Lower leg skin (tissue), 3 donors: Measurements from ENCODE around the gene CPS1.

Source experiments
- POLR2A ChIP-seq, 2 donors: fragments of 450-650 bp; IDR thresholded peaks; one replicate each; pipeline ENCODE4 v1.6.1; 2016 to 2017; ENCODE audit warnings: antibody characterized with exemption in 2 of 2, mild to moderate bottlenecking in 1 of 2, moderate library complexity in 1 of 2
- TF ChIP-seq, protein P1 (sequence below), 3 donors: fragments of 450-650 bp; IDR thresholded peaks; one replicate each; pipeline ENCODE4 v1.5.1; 2016; ENCODE audit warnings: antibody characterized with exemption in 3 of 3, mild to moderate bottlenecking in 3 of 3, moderate library complexity in 2 of 3

DNA sequence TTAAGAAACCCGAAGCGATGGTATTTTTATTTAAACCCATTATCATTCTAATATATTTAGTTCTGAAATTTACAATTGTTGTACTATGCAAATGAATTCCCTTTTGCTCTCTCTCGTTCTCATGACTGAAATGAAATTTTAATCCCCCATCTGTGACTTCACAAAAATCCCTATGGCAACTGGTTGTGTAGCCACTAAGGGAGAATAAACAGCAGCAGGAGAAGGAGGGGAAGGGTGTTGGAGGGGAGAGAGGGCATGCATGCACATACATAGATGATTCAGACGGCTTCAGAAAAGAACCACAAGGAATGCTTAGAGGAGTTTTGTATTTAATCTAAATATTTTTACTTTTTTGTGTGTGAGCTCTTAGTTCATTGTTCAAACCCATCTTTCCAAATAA is 36.8 kb downstream of the CPS1 start:
- no peak for TF ChIP-seq POLR2A (IDR thresholded peaks at IDR 0.05)
- TF ChIP-seq, protein P1, sequence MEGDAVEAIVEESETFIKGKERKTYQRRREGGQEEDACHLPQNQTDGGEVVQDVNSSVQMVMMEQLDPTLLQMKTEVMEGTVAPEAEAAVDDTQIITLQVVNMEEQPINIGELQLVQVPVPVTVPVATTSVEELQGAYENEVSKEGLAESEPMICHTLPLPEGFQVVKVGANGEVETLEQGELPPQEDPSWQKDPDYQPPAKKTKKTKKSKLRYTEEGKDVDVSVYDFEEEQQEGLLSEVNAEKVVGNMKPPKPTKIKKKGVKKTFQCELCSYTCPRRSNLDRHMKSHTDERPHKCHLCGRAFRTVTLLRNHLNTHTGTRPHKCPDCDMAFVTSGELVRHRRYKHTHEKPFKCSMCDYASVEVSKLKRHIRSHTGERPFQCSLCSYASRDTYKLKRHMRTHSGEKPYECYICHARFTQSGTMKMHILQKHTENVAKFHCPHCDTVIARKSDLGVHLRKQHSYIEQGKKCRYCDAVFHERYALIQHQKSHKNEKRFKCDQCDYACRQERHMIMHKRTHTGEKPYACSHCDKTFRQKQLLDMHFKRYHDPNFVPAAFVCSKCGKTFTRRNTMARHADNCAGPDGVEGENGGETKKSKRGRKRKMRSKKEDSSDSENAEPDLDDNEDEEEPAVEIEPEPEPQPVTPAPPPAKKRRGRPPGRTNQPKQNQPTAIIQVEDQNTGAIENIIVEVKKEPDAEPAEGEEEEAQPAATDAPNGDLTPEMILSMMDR (IDR thresholded peaks at IDR 0.05) = no peak
